ENCODE data around the gene ALKAL2. TPM values are rescaled to one million over a fixed set of nuclear protein-coding genes. Genes with fewer than 3 reads are reported as not detected.

Gene ALKAL2
- total RNA-seq, 3 donors from 2014 or later: 2.2 to 3.5 (median 3.0) TPM

GRCh38 chr2:238431-238830, 49.5 kb downstream of the ALKAL2 start:
- intact Hi-C loops (cut with DNase I, micrococcal nuclease): no loop called here
- no peak for ATAC-seq
- H3K4me3 ChIP-seq: no peak overlapping the region
- no peaks in the 10 kb centered on the region for H3K4me1 ChIP-seq (ENCODE audit: low read depth)
- H3K9me3 ChIP-seq: peaks cover 4% of the 10 kb centered on the region
- no peaks in the 10 kb centered on the region for H3K36me3 ChIP-seq (ENCODE audit: low read depth)
- DNase-seq: no peak
- TF ChIP-seq, protein P1, sequence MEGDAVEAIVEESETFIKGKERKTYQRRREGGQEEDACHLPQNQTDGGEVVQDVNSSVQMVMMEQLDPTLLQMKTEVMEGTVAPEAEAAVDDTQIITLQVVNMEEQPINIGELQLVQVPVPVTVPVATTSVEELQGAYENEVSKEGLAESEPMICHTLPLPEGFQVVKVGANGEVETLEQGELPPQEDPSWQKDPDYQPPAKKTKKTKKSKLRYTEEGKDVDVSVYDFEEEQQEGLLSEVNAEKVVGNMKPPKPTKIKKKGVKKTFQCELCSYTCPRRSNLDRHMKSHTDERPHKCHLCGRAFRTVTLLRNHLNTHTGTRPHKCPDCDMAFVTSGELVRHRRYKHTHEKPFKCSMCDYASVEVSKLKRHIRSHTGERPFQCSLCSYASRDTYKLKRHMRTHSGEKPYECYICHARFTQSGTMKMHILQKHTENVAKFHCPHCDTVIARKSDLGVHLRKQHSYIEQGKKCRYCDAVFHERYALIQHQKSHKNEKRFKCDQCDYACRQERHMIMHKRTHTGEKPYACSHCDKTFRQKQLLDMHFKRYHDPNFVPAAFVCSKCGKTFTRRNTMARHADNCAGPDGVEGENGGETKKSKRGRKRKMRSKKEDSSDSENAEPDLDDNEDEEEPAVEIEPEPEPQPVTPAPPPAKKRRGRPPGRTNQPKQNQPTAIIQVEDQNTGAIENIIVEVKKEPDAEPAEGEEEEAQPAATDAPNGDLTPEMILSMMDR (IDR thresholded peaks at IDR 0.05): no peak

DNA sequence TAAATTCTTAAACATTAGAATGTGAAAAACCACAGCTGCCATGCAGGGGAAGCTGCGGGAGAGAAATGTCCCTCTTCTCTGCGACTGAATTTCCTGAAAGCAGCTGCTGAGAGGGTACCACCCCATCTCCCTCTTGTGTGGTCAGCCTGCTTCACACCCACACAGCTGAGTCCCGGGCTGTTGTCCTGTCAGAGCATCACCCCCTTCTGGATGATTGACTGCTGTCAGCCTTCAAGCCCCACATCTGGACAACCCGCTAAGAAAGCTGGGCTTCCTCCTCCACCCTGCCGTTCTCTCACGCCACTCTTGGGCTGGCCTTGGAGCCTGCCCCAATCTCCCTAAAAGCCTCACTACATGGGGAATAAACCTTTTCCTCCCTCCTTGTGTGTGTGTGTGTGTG, 50.0 kb downstream of the ALKAL2 start:
- Histone ChIP-seq H3K9me3 (peaks cover 4% of the 10 kb centered on the region), H3K4me1 (ENCODE audit: low read depth) (no peaks in the 10 kb centered on the region), H3K4me3 (no peak overlapping the region), H3K36me3 (ENCODE audit: low read depth) (no peaks in the 10 kb centered on the region)
- no peak for ATAC-seq
- TF ChIP-seq, protein P1 (IDR thresholded peaks at IDR 0.05): no peak
- intact Hi-C loops (cut with DNase I, micrococcal nuclease): no loop called here
- no peak for DNase-seq

- TF ChIP-seq, protein P1 (IDR thresholded peaks at IDR 0.05): no peak
- Histone ChIP-seq H3K4me1 (ENCODE audit: low read depth) (no peaks in the 10 kb centered on the region), H3K9me3 (no peaks in the 10 kb centered on the region), H3K4me3 (no peak overlapping the region), H3K36me3 (ENCODE audit: low read depth) (no peaks in the 10 kb centered on the region)
- ATAC-seq (no peak), DNase-seq (no peak)
- intact Hi-C loops (cut with DNase I, micrococcal nuclease): no loop called here
These were observed 50.8 kb downstream of the ALKAL2 start for GRCh38 chr2:236993-237539.

GRCh38 chr2:234421-234820, 53.5 kb downstream of the ALKAL2 start:
- ATAC-seq (no peak), DNase-seq (no peak)
- TF ChIP-seq, protein P1 (IDR thresholded peaks at IDR 0.05): no peak
- no peaks in the 10 kb centered on the region for H3K36me3 ChIP-seq (ENCODE audit: low read depth)
- no peaks in the 10 kb centered on the region for H3K4me1 ChIP-seq (ENCODE audit: low read depth)
- intact Hi-C loops (cut with DNase I, micrococcal nuclease): no loop called here
- H3K9me3 ChIP-seq: no peaks in the 10 kb centered on the region
- H3K4me3 ChIP-seq: no peak overlapping the region

DNA sequence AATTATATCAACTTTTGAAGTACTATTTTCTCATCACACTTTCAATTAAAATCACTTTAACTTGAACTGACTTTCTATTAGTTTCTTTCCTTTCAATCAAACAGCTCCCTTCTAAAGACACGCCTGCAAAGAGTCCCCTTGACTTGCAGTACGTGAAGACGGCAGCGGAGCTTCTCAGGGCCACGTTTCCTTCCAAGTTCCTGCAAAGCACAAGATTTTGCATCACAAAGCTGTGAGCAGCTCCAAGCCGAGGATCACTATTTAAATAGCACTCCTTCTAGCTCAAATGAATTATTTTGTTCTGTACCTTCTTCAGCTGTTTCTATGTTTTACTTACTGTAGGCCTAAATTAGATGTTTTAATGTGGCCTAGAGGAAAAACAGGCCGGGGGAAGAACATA, 54.9 kb downstream of the ALKAL2 start:
- H3K9me3 ChIP-seq: no peaks in the 10 kb centered on the region
- DNase-seq: no peak
- intact Hi-C loops (cut with DNase I, micrococcal nuclease): no loop called here
- H3K36me3 ChIP-seq (ENCODE audit: low read depth): no peaks in the 10 kb centered on the region
- H3K4me3 ChIP-seq: no peak overlapping the region
- H3K4me1 ChIP-seq (ENCODE audit: low read depth): no peaks in the 10 kb centered on the region
- ATAC-seq: no peak
- TF ChIP-seq, protein P1 (IDR thresholded peaks at IDR 0.05): no peak
